GM19043 (cell line): ENCODE measurements around the gene LMNA.
"Not testable (repeated sequence)": the region's sequence is repeated elsewhere in the genome, so short reads cannot be mapped to it uniquely, and the experiment has no call there.

Experiments
- ATAC-seq: cut with Tn5 transposase; IDR thresholded peaks from one replicate; pipeline ENCODE4 v1.9.1; 2021; ENCODE audit warnings: low read depth; ENCODE audit not compliant: unreplicated experiment

Gene LMNA

DNA sequence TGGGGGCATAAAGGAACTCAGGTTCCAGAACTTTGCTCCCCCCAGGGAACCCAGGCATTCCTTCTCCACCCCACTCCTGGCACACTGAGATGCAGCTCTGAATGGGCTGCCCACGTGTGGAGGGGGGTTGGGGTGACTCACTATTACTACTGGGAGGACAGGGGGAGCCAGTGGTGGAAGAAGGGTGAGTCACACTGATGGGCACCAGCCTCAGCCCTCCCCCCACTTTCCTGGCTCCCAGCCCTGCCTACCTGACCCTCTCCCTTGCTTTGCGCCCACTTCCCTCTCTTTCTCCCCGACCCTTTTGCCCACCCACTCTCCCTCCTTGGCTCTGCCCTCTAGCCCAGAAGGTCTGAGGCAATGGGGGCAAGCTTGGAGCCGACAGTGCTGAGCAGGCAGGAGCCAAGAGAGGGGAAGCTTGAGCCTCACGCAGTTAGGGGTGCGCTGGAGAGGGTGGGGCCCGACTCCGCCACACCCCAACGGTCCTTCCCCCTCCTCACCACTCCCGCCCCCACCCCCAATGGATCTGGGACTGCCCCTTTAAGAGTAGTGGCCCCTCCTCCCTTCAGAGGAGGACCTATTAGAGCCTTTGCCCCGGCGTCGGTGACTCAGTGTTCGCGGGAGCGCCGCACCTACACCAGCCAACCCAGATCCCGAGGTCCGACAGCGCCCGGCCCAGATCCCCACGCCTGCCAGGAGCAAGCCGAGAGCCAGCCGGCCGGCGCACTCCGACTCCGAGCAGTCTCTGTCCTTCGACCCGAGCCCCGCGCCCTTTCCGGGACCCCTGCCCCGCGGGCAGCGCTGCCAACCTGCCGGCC is at the start of gene LMNA:
LMNA (plus strand) TSS at position 611 of the 818 bp plus-strand sequence. CDS start 208 bp downstream, outside the sequence.
- ATAC-seq: peak; percentile 66

DNA sequence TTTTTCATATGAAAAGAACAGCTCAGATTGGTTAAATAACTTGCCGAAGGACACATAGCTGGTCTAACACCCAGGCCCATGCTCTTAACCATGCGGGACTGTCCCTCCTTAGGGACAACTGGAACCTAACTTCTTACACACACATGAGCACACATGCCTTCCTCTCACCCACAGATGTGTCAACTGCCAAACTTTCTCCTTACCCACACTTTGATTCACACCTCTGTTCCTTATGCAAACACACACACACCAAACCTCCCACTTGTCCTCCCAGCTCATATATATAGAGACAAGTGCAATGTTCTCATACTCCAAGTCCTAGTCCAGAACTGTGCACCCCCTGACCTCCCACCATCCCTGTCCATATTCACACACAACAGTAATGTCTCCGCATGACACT is 49.3 kb upstream of the LMNA start:
- no peak for ATAC-seq

DNA sequence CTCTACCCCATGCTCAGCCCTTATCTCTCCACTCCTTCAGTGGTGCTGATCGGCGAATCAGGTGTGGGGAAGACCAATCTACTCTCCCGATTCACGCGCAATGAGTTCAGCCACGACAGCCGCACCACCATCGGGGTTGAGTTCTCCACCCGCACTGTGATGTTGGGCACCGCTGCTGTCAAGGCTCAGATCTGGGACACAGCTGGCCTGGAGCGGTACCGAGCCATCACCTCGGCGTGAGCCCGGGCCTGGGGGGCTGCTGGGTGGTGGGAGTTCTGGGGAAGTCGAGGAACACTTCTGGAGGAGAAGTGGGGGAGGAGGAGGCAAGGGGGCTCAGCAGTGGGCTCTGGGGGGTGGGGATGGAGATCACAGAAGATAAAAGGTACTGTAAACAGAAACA is 48.6 kb upstream of the LMNA start:
- no peak for ATAC-seq

DNA sequence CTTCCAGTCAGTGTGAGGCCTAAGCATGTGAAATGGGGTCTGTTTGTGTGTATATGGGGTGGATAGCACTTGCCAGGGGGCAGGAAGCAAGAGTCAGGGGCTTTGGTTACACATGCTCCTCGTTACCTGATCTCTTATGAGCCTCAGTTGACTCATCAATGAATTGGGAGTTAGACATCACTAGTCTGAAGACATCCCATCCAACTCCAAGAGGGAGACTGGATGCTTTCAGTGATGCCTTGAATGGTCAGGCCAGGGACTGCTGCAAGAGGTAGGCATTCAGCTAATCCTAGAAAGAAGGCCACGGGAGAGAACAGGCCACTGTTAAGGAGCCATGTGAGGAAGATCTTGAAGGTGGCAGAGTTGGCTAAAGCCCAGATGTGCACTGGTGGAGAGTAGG is 47.2 kb upstream of the LMNA start:
- no peak for ATAC-seq

DNA sequence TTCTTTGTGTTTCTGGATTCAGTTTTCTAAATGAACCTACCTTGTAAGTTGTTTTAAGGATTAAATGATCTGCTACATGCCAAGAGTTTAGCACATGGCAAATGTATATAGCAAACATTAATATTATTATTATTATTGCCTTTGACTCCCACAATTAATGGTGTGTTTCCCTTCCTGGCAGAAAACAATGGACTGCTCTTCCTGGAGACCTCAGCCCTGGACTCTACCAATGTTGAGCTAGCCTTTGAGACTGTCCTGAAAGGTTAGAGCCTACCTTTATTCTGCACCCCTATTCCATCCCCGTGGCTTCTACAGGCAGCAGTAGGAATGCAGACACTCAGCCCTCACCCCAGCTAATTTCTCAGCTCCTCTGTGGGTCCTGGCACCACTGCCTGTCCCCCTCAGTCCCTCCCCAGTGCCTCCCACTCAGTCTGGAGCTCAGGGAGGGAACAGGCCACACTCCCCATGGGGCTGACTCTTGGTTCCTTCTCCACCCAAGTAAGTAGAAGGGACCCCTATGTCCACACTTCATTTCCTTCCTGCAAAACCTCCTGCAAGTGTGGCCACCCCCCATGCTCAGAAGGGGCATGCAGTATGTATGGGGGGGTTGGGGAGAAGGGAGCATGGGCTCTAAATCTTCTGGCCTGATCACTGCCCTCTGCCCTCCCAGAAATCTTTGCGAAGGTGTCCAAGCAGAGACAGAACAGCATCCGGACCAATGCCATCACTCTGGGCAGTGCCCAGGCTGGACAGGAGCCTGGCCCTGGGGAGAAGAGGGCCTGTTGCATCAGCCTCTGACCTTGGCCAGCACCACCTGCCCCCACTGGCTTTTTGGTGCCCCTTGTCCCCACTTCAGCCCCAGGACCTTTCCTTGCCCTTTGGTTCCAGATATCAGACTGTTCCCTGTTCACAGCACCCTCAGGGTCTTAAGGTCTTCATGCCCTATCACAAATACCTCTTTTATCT is 44.7 kb upstream of the LMNA start:
- ATAC-seq: no peak

DNA sequence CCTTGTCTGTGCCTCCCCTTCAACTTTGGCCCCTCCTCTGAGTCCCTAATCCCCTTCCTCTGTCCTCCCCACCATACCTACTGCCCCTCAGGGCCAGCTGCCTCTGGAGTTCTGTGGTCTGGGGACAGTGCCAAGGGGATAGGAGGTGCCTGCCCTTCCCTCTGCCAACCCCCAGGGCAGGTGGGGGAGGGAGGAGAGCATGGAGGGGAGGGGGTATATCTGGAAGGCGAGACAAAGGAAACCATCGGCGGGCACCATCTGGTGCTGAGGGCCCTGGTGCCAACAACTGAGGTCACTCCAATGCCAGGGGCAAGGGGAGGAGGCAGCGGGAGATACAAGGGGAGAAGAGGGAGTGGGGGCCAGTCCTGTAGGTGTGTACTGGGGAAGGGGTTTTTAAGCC is 44.0 kb upstream of the LMNA start:
- ATAC-seq: no peak

DNA sequence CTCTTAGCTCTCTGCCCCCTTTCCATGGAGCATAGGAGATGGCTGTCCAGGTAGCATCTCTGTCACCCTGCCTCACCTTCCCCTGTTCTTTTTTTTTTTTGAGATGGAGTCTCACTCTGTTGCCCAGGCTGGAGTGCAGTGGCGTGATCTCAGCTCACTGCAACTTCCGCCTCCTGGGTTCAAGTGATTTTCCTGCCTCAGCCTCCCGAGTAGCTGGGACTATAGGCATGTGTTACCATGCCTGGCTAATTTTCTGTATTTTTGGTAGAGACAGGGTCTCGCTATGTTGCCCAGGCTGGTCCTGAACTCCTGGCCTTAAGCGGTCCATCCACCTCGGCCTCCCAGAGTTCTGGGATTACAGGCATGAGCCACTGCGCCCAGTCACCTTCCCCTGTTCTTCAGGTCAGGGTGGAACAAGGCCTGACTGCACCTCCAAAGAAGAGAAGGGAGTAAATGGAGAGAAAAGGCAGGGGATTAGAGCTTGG is 43.1 kb upstream of the LMNA start:
- not testable (repeated sequence) for ATAC-seq

DNA sequence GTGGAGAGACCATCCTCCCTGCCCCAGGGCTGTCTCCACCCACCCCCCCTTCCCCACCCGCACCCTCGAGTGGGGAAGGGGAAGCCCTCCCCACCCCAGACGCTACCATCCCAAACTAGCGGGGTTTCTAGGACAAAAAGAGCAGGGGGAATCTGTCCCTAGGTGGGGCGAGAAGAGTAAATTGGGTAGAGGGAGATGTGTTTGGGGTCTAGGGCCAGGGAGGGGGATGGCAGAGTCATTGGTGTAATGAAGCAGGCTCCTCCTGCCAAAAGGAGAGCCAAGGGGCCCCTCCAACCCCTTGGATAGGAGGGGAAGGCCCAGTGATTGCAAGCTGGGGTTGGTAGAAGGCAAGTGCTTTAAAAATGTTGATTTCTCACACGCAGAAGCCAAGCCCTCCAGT is 42.3 kb upstream of the LMNA start:
- ATAC-seq: no peak

DNA sequence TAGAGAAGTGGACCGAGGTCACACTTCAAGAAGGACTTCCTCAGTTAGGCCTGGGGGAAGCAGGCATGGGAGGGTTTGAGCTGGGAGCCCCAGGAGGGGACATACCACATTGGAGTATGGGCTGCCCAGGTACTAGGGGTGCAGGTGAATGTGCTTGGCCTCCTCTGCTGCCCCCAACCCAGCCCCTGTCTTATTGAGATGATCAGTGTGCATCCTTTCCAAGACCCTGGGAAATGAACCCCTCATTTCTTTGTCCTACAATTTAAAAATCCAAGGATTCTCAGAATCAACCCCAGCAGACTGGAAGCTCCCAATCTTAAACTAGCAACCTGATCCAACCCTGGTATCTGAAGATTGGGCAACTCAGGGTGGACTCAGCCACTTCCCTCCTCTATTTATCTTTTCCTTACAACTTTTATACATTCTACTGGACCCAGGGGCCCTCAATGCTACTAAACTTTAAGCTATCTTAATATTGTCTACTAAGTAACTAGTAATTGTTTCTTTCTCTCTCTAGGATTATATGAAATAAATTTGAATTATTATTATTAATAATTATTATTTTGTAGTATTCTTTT is 41.3 kb upstream of the LMNA start:
- no peak for ATAC-seq

DNA sequence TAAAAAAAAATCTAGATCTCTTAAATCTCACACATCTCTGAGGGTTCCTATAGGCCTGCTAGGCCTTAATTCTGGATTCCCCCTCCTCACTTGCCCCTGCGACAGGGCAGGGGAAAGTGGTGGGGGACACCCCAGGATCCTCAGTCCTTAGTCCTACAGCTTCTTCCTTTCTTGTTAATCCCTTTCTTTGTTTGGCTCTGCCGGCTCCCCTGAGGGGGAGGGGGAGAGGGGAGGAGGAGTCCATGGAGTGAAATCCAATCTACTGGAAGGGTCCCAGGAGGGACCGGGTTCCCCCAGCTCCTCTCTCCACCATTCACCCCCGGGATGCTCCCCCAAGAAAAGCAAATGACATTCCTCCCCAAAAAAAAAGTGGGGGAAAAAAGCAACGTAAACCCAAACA is 40.8 kb upstream of the LMNA start:
- ATAC-seq: no peak

DNA sequence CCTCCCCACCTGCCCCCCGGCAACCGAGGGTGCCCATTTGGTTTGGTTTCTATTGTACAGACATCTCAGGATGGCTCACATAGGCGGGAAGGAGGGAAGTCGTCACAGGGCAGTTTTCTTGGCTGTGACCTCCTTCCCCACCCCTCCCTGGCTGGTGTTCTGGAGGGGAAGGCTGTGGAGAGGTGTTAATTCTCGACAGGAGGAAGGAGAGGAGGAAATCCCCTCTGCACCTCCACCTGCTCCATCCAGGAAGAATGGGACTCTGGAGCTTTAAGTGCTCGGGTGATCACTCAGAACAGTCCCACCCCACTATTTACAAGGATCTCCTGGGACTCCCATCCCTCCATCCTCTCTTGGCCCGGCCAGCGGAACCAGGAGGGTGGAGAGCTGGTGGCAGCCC is 39.9 kb upstream of the LMNA start:
- ATAC-seq: no peak

DNA sequence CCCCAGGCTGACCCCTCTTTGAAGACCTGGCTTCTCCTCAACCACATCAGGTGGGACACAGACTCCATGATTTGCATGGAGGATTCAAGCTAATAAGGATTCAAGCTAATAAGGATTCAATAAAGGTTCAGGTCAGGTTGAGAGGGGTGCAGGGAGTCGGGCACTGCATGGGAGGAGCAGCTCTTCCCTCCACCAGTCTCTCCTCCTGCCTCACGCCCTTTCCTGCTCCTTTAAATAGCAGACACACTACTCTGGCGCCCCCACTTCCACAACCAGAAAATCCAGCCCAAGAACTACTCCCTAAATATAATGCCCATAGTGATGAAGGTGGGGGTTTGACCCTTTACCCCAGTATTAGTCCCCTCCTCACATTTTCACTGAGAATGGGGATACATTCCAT is 39.3 kb upstream of the LMNA start:
- no peak for ATAC-seq

DNA sequence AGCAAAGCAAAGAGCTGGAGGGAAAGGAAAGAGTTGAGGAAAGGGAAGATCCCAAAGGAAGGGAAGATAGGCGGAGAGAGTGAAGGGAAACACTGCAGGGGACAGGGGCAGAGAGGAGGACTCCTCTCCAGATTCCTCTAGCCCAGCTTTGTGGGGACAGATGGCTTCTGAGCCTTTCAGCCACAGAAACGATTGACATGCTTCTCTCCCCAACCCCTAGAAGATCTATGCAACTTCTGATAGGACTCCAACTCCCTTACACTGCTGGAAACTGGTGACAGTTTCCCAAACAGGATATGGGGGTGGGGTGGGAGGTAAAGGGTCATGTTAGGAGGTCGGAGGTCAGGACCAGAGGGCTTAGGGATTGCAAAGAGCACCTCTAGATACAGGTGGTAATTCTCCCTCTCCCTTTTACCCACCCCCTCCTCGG is 38.7 kb upstream of the LMNA start:
- no peak for ATAC-seq

DNA sequence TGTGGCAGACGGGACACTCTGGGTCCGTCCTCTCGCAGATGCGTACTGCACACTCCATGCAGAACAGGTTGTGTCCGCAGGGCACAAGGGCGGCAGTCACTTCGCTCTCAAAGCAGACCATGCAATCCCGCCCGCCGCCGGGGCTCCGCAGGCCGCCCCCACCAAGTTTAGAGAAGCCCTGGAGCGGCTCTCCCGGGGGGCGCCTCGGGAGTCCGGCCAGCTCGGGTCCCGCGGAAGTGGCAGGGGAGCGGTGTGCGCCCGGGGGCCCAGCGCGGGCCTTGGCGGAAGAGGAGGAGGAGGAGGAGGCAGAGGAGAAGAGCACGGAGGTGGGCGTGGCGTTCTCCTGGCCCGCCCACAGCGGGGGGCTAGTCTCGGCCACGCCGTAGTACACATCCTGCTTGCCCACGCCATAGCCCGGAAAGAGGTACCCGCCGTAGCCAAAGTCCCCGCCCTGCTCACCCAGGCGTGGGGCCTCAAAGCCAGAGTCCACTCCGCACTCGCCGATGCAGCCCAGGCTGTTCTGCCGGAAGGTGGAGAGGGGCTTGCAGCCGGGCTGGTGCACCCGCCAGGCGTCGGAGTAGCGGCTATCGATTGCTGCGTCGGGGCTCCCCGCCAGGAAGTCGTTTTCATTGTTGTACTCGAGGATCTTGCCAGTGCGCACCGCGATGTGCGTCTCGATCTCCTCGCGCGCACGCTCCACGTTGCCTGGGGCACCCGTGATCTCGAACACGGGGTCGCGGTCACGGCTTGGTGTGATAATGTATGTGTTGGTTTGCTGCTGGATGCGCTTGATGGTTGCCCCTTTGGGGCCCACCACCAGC is 37.7 kb upstream of the LMNA start:
- peak; percentile 79 for ATAC-seq

DNA sequence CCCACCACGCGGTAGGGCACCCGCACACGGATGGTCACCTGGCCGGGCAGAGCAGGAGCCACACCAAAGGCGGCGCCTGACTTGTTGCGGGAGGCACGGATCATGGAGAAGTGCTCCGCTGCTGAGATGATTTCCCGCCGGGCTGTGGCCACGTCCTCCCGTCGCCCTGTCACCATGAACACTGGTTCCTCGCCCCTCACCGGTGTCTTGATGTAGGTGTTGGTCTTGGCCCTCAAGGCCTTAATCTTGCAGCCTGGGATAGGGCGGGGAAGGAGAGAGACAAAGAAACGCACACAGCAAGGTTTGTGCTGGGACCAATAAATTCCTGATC is 37.1 kb upstream of the LMNA start:
- no peak for ATAC-seq

DNA sequence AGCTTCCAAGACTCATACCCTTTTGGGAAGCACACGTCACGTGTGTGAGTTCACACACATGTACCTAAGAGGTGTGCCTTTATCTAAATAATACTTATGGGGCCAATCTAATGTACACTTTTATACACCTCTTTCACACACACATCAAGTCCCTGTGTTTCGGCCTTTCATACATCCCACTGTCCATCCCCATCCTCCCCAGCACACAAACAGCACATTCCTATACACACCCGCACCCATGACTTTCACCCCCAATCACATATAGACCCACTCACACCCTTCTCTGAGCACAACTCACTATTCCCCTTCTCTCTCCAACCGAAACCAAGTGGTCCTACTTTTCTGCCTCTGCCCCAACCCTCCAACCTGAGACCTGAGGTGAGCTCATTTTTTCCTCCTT is 35.8 kb upstream of the LMNA start:
- no peak for ATAC-seq

DNA sequence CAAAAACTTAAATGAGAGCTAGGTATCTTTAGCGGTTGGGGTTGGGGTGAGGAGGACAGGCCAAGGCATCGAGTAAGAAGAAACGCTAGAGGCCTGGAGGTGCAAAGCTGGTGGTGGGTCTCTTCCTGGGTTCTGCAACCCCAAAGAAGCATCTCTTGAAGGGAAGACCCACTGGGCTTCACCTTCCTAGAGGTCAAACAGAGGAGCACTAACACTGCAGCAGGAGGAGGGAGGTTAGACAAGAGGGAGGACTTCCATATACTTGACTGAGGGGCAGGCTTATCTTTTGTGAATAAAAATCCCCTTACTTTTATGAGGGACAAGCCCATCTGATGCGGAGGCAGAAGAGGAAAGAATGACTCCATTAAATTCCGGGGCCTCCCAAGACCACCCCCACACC is 34.7 kb upstream of the LMNA start:
- no peak for ATAC-seq

DNA sequence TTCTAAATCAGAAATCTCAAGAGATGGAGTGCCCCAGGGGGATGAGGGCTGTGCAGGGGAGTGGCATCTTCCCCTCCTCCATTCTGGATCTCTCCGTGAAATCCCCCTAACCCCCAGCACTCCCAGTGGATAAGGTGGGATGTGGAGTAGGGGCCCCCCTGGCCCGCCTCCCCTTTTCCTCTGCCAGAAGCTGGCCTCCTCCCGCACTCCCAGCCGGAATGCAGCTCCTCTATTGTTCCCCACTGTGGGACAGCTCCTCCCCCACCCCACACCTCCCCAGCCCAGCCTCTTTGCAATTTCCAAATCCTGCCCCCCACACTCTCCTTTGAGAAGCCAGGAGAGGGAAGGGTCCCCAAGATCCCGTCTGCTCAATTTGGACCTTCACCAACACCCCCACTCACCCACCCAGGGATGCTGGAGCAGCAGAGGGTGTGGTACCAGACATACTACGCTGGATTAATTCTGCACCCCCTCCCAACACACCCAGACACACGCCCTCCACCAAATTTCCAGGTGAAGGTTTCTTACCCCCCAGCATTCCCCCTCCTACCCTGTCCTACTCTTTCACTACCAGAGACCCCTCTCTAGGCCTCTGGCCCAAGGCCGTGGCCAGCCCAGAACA is 34.2 kb upstream of the LMNA start:
- ATAC-seq: no peak

DNA sequence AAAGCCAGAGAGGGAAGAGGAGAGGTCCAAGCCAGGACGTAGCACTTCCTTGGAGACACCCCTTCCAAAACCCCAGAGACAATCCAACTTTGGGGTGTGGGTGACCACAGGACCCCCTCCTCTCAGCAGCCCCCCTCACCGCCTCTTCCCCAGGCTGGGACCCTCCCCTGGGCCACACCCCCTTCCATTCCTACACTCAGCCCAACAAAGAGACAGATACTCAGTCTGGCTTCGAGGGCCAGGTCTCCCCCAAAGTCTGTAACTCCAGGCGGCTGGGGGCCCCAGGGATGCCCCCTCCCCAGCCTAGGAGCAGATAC is 33.7 kb upstream of the LMNA start:
- ATAC-seq: no peak
